Muscle of leg (tissue), 16 donors: Measurements from ENCODE around the gene OR5D18. TPM values are rescaled to one million over a fixed set of nuclear protein-coding genes. Genes with fewer than 3 reads are reported as not detected.

Experiments
- DNase-seq: peaks from one replicate; pipeline ENCODE4 v3.0.0; 2013
- H3K27ac ChIP-seq: one replicate; pipeline ENCODE4 v1.5.1; 2013; ENCODE audit warnings: mild to moderate bottlenecking, low read length, control low read depth
- H3K27me3 ChIP-seq: one replicate; pipeline ENCODE4 v1.6.1; 2013; ENCODE audit warnings: low read length; ENCODE audit not compliant: control insufficient read depth, insufficient read depth
- H3K36me3 ChIP-seq: one replicate; pipeline ENCODE4 v1.6.1; 2013; ENCODE audit warnings: low read length; ENCODE audit not compliant: control insufficient read depth, insufficient read depth
- H3K4me1 ChIP-seq: one replicate; pipeline ENCODE4 v1.6.1; 2013; ENCODE audit warnings: low read length; ENCODE audit not compliant: control insufficient read depth, insufficient read depth
- H3K4me3 ChIP-seq: one replicate; pipeline ENCODE4 v1.5.1; 2013; ENCODE audit warnings: low read length, control low read depth
- H3K9me3 ChIP-seq: replicated peaks from 2 replicates; pipeline ENCODE4 v1.6.1; 2013; ENCODE audit warnings: low read depth, low read length; ENCODE audit not compliant: control insufficient read depth
- WGBS: methylation state at CpG from one replicate; pipeline ENCODE4 v1.1.5; 2013; ENCODE audit warnings: missing lambda C conversion rate; ENCODE audit not compliant: insufficient coverage; 5-methylcytosine and 5-hydroxymethylcytosine counted together
- long read RNA-seq, 11 donors: transcript quantifications; one replicate each; lab custom pipeline, GENCODE V29; 2026
- polyA plus RNA-seq, 8 donors: library from polyadenylated mRNA; unstranded; fragments of 120-200 nt; gene quantifications; one replicate each; pipeline versions ENCODE4 v1.2.1 to v1.2.3, GENCODE V29; 2013; ENCODE audit warnings: inconsistent platforms in 1 of 8, low replicate concordance in 1 of 8; ENCODE audit not compliant: insufficient read length in 8 of 8, insufficient read depth in 1 of 8
- total RNA-seq: library from RNA; stranded (reverse); fragments of 120-200 nt; gene quantifications from one replicate; pipeline ENCODE4 v1.2.4, GENCODE V29; 2013

Gene OR5D18
- not detected for total RNA-seq
- not detected for polyA plus RNA-seq
- long read RNA-seq, donor 1 = 0 reads
- long read RNA-seq, donor 2 = 0 reads
- long read RNA-seq, donor 3 = 0 reads
- long read RNA-seq, donor 4 = 0 reads
- long read RNA-seq, donor 5 = 0 reads
- long read RNA-seq, donor 6 = 0 reads
- long read RNA-seq, donor 7 = 0 reads
- long read RNA-seq, donor 8 = 0 reads
- long read RNA-seq, donor 9 = 0 reads
- long read RNA-seq, donor 10 = 0 reads
- long read RNA-seq, donor 11 = 0 reads

- 82% methylated on average over 4 of the region's 5 CpGs for WGBS
- no peak for DNase-seq
- no peaks in the 10 kb centered on the region for H3K4me1 ChIP-seq
- no peaks in the 10 kb centered on the region for H3K27me3 ChIP-seq
- no peaks in the 10 kb centered on the region for H3K36me3 ChIP-seq
- H3K4me3 ChIP-seq = no peak within 1 kb of the TSS
- H3K9me3 ChIP-seq = peaks cover 22% of the 10 kb centered on the region
- H3K27ac ChIP-seq = no peak within 1 kb of the TSS
Observed at GRCh38 chr11:55819330-55819729, at the start of gene OR5D18. TSS of gene OR5D18 (plus strand) at chr11:55819630. CDS start at chr11:55819630, 0 bp downstream.

DNA sequence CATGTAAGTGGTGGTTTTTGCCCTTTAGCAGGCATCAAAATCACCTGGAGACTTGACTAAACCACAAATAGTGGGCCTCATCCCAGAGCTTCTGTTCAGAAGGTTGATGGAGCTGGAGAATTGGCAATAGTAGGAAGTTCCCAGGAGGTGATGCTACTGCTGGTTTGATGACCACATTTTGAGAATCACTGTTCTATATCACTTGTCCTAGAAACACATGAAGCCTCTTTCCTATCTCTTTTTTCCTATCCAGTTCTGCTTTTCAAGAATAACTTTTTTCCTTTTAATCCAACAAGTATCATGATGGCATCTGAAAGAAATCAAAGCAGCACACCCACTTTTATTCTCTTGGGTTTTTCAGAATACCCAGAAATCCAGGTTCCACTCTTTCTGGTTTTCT lies 46.3 kb upstream of the OR5D18 start, which contains the start of gene OR5D13:
OR5D13 (plus strand) TSS at position 301 of the 400 bp plus-strand sequence; CDS start at position 301, 0 bp downstream.
- Histone ChIP-seq H3K36me3 (no peaks in the 10 kb centered on the region), H3K27ac (no peak within 1 kb of the TSS), H3K9me3 (peaks cover 10% of the 10 kb centered on the region), H3K27me3 (no peaks in the 10 kb centered on the region), H3K4me1 (no peaks in the 10 kb centered on the region), H3K4me3 (no peak within 1 kb of the TSS)
- DNase-seq = no peak

- H3K36me3 ChIP-seq = no peaks in the 10 kb centered on the region
- H3K4me3 ChIP-seq = no peak overlapping the region
- no peaks in the 10 kb centered on the region for H3K27me3 ChIP-seq
- H3K27ac ChIP-seq = no peak overlapping the region
- WGBS = no CpG with 5 or more reads among the region's 1 CpG
- DNase-seq = no peak
- H3K4me1 ChIP-seq = no peaks in the 10 kb centered on the region
- H3K9me3 ChIP-seq = peaks cover 26% of the 10 kb centered on the region
Observed at GRCh38 chr11:55791606-55792005, 27.8 kb upstream of the OR5D18 start.

- H3K9me3 ChIP-seq = peaks cover 19% of the 10 kb centered on the region
- WGBS = no CpG with 5 or more reads among the region's 2 CpGs
- no peak overlapping the region for H3K27ac ChIP-seq
- H3K4me3 ChIP-seq = no peak overlapping the region
- no peak for DNase-seq
- H3K27me3 ChIP-seq = no peaks in the 10 kb centered on the region
- H3K36me3 ChIP-seq = no peaks in the 10 kb centered on the region
- H3K4me1 ChIP-seq = no peaks in the 10 kb centered on the region
Observed at GRCh38 chr11:55793321-55793720, 26.1 kb upstream of the OR5D18 start.

GRCh38 chr11:55795256-55795655 lies 24.2 kb upstream of the OR5D18 start, which contains the start of gene OR5D14:
TSS of gene OR5D14 (plus strand) at chr11:55795556. CDS start at chr11:55795556, 0 bp downstream.
- no peaks in the 10 kb centered on the region for H3K27me3 ChIP-seq
- no peak within 1 kb of the TSS for H3K4me3 ChIP-seq
- DNase-seq = no peak
- no peak within 1 kb of the TSS for H3K27ac ChIP-seq
- no peaks in the 10 kb centered on the region for H3K4me1 ChIP-seq
- H3K36me3 ChIP-seq = no peaks in the 10 kb centered on the region
- H3K9me3 ChIP-seq = peaks cover 27% of the 10 kb centered on the region

- Histone ChIP-seq H3K27me3 (no peaks in the 10 kb centered on the region), H3K27ac (no peak overlapping the region), H3K9me3 (peaks cover 15% of the 10 kb centered on the region), H3K4me1 (no peaks in the 10 kb centered on the region), H3K4me3 (no peak overlapping the region), H3K36me3 (no peaks in the 10 kb centered on the region)
- DNase-seq = no peak
- no CpG with 5 or more reads among the region's 1 CpG for WGBS
Observed at GRCh38 chr11:55806248-55806647, 13.2 kb upstream of the OR5D18 start.

- H3K4me3 ChIP-seq = no peak within 1 kb of the TSS
- DNase-seq = no peak
Observed at GRCh38 chr11:55811067-55811466, 8.4 kb upstream of the OR5D18 start, which contains the start of gene OR5L1. TSS of gene OR5L1 (plus strand) at chr11:55811367. CDS start at chr11:55811467, 100 bp downstream.

GRCh38 chr11:55826919-55827318 lies 7.5 kb downstream of the OR5D18 start, which contains the start of gene OR5L2:
TSS of gene OR5L2 (plus strand) at chr11:55827219. CDS start at chr11:55827219, 0 bp downstream.
- Histone ChIP-seq H3K4me1 (no peaks in the 10 kb centered on the region), H3K9me3 (peaks cover 24% of the 10 kb centered on the region), H3K27me3 (no peaks in the 10 kb centered on the region), H3K36me3 (no peaks in the 10 kb centered on the region), H3K4me3 (no peak within 1 kb of the TSS), H3K27ac (no peak within 1 kb of the TSS)
- DNase-seq = no peak

More at GRCh38 chr11:55811067-55811466, 8.4 kb upstream of the OR5D18 start, which contains the start of gene OR5L1:
- WGBS = no CpG with 5 or more reads among the region's 1 CpG
- H3K9me3 ChIP-seq = peaks cover 22% of the 10 kb centered on the region
- no peak within 1 kb of the TSS for H3K27ac ChIP-seq
- no peaks in the 10 kb centered on the region for H3K36me3 ChIP-seq
- no peaks in the 10 kb centered on the region for H3K27me3 ChIP-seq
- no peaks in the 10 kb centered on the region for H3K4me1 ChIP-seq

DNA sequence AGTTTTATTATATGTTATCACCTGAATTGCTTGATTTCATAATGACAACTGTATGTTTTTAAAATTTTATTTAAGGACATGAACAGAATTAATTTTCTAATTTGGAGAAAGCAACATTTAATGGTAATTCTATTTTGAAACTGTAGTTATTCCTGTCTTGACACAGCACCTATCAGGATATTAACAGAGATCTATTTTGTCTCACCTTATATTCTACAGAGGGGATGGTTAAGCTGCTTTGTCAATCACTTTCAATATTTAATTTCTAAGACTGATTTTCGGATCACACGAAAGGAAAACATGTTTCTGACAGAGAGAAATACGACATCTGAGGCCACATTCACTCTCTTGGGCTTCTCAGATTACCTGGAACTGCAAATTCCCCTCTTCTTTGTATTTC lies 19.0 kb downstream of the OR5D18 start, which contains the start of gene OR5D16:
OR5D16 (plus strand) TSS at position 301 of the 400 bp plus-strand sequence; CDS start at position 301, 0 bp downstream.
- H3K4me3 ChIP-seq = no peak within 1 kb of the TSS
- H3K36me3 ChIP-seq = no peaks in the 10 kb centered on the region
- no peak within 1 kb of the TSS for H3K27ac ChIP-seq
- no CpG with 5 or more reads among the region's 3 CpGs for WGBS
- DNase-seq = no peak
- peaks cover 19% of the 10 kb centered on the region for H3K9me3 ChIP-seq
- H3K4me1 ChIP-seq = no peaks in the 10 kb centered on the region
- H3K27me3 ChIP-seq = no peaks in the 10 kb centered on the region

DNA sequence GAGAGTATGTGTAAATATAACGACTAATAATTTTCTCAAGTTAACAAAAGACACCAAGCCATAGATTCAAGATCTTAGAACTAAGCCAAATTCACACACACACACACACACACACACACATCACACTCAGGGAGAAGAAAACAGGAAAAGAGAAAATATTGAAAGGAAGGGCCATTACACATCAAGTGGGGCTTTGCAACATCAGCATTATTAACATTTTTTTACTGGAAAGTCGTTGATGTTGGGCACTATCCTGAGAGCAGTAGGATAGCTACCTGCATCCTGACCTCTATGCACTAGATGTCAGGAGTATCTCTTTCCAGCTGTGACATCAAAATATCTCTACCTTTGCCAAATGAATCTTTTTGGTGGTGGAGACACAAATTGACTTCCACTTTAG lies 28.0 kb downstream of the OR5D18 start:
- no peak for DNase-seq
- H3K9me3 ChIP-seq = peaks cover 6% of the 10 kb centered on the region
- H3K27me3 ChIP-seq = no peaks in the 10 kb centered on the region
- H3K4me1 ChIP-seq = no peaks in the 10 kb centered on the region
- WGBS = no CpG with 5 or more reads among the region's 2 CpGs
- H3K4me3 ChIP-seq = no peak overlapping the region
- H3K27ac ChIP-seq = no peak overlapping the region
- no peaks in the 10 kb centered on the region for H3K36me3 ChIP-seq
